ENCODE data around the gene GABBR2. TPM values are rescaled to one million over a fixed set of nuclear protein-coding genes. Genes with fewer than 3 reads are reported as not detected.

Gene GABBR2
- total and polyA plus RNA-seq, 2 experiments from 2014 or later: 0.89 to 1.3 TPM

- H3K27ac Mint-ChIP-seq: no peak overlapping the region
- ATAC-seq: no peak
- H3K36me3 ChIP-seq (ENCODE audit: insufficient read depth): no peaks in the 10 kb centered on the region
- no peak for DNase-seq (ENCODE audit: low spot score)
- no peak overlapping the region for H3K4me3 Mint-ChIP-seq
- H3K4me2 ChIP-seq: no peak overlapping the region
- no peaks in the 10 kb centered on the region for H3K27me3 ChIP-seq (ENCODE audit: insufficient read depth)
- peaks cover 3% of the 10 kb centered on the region for H3K27me3 Mint-ChIP-seq (ENCODE audit: insufficient read depth, low read depth, poor library complexity)
- no peak for TF ChIP-seq EZH2phosphoT487 (IDR thresholded peaks at IDR 0.05; ENCODE audit: unreplicated experiment)
- no peak for TF ChIP-seq EZH2 (IDR thresholded peaks at IDR 0.05; ENCODE audit: low read depth, unreplicated experiment)
- TF ChIP-seq JUNB (IDR thresholded peaks at IDR 0.05; ENCODE audit: unreplicated experiment): no peak
- no peak for TF ChIP-seq ZNF114 (CRISPR knock-in tag; IDR thresholded peaks at IDR 0.05)
- no peak for TF ChIP-seq POLR2AphosphoS5 (IDR thresholded peaks at IDR 0.05; ENCODE audit: low read depth)
- no peak for TF ChIP-seq CREB1 (CRISPR knock-in tag; IDR thresholded peaks at IDR 0.05; ENCODE audit: low read depth)
- no peak for TF ChIP-seq ZNF331 (CRISPR knock-in tag; IDR thresholded peaks at IDR 0.05; ENCODE audit: low read depth)
- no peak for TF ChIP-seq CTCF (conservative IDR thresholded peaks at IDR 0.05; ENCODE audit: low read depth in 2 of 2)
- TF ChIP-seq ZNF462 (CRISPR knock-in tag; IDR thresholded peaks at IDR 0.05): no peak
- TF ChIP-seq ETS1 (IDR thresholded peaks at IDR 0.05): no peak
- no peak for TF ChIP-seq NANOG (IDR thresholded peaks at IDR 0.05; ENCODE audit: borderline replicate concordance)
- no peak for TF ChIP-seq STAT1 (IDR thresholded peaks at IDR 0.05; ENCODE audit: unreplicated experiment)
- no peak for TF ChIP-seq REST (IDR thresholded peaks at IDR 0.05; ENCODE audit: unreplicated experiment)
- peaks cover 5% of the 10 kb centered on the region; the same call in 1 of the 2 replicates for H3K9me2 ChIP-seq (ENCODE audit: insufficient read depth)
- H3K4me3 ChIP-seq: no peak overlapping the region
- H3K27ac ChIP-seq (ENCODE audit: low read depth): no peak overlapping the region
- no peaks in the 10 kb centered on the region for H3F3A ChIP-seq (replicated peaks; ENCODE audit: low read depth)
- H3K36me3 Mint-ChIP-seq (ENCODE audit: low read depth): no peaks in the 10 kb centered on the region
- no peaks in the 10 kb centered on the region for H3K79me2 ChIP-seq (replicated peaks; ENCODE audit: insufficient read depth)
- no peaks in the 10 kb centered on the region for H4K20me1 ChIP-seq (replicated peaks; ENCODE audit: insufficient read depth)
- peaks cover 3% of the 10 kb centered on the region; the same call in 1 of the 3 replicates for H3K4me1 Mint-ChIP-seq
- H2AFZ ChIP-seq: no peak overlapping the region
- H3K9me3 Mint-ChIP-seq: no peaks in the 10 kb centered on the region
- no peaks in the 10 kb centered on the region for H3K4me1 ChIP-seq (ENCODE audit: insufficient read depth)
These were observed 115.1 kb downstream of the GABBR2 start for GRCh38 chr9:98593354-98594253.

All from GM23338 (cell line).